T-helper 1 cell treated with Interleukin-12 subunit alpha and Interleukin-12 subunit beta and Interleukin-4 antibody, amounts not matched to agents 30 μg/mL and 1 μg/mL, for 36 hours (primary cell): ENCODE results near the gene PDHB.

Experiments
- H3K27ac Mint-ChIP-seq: one replicate; pipeline ENCODE4 v1.8.0; 2021; ENCODE audit warnings: mild to moderate bottlenecking, mixed read lengths
- H3K27me3 Mint-ChIP-seq: one replicate; pipeline ENCODE4 v1.8.0; 2021; ENCODE audit warnings: low read depth, mixed read lengths
- H3K36me3 Mint-ChIP-seq: one replicate; pipeline ENCODE4 v1.8.0; 2021; ENCODE audit warnings: low read depth, mixed read lengths
- H3K4me1 Mint-ChIP-seq: one replicate; pipeline ENCODE4 v1.8.0; 2021; ENCODE audit warnings: low read depth, mixed read lengths
- H3K4me3 Mint-ChIP-seq: one replicate; pipeline ENCODE4 v1.8.0; 2021; ENCODE audit warnings: mild to moderate bottlenecking, moderate library complexity, mixed read lengths
- H3K9me3 Mint-ChIP-seq: one replicate; pipeline ENCODE4 v1.8.0; 2021; ENCODE audit warnings: mixed read lengths

PDHB gene

GRCh38 chr3:58398669-58399333, 34.8 kb downstream of the PDHB start:
- Mint-ChIP-seq H3K9me3 (no peaks in the 10 kb centered on the region), H3K27ac (no peak overlapping the region)

DNA sequence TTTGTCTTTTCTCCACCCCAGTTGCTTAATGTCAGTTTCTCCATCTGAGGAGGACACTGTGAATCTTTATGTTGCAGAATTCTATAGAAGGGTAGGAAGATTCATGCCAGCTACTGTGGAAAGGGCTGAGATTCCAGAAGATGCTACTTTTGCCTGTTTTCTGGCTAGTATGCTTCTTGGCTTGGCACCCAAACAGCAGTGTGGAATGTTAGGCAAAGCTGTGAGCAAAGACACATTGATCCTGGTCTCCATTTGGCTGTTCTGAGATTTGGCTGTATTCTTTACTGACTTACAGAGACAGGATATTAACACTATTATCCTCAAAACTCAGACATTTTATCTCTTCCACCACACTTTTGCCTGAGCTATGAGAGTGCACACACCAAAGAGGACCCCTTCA, 39.3 kb downstream of the PDHB start:
- Mint-ChIP-seq H3K4me1 (peaks cover 1% of the 10 kb centered on the region), H3K9me3 (no peaks in the 10 kb centered on the region), H3K4me3 (no peak overlapping the region), H3K27me3 (no peaks in the 10 kb centered on the region), H3K27ac (peak overlapping the region; percentile 45), H3K36me3 (peaks cover 40% of the 10 kb centered on the region)

More at GRCh38 chr3:58398669-58399333, 34.8 kb downstream of the PDHB start:
- Mint-ChIP-seq H3K27me3 (no peaks in the 10 kb centered on the region), H3K4me1 (peaks cover 5% of the 10 kb centered on the region), H3K36me3 (peaks cover 35% of the 10 kb centered on the region), H3K4me3 (no peak overlapping the region)

DNA sequence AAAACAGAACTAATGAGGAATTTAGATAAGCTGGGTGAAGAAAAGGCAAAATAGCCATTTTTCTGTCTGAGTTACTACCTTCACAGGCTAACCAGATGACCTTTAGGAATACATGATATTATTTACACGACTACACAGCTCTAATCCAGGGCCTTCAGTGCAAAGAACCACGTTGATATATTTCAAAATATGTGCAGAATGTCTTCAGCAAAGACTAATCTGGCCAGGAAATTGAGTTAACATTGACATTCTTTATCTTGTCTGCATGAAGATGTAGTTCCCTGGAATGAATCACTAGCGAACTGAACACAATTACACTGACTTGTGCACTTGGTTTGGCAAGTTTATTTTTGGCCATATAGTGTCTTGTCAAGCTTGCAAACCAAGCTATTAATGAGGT, 41.5 kb downstream of the PDHB start:
- H3K4me1 Mint-ChIP-seq, result peaks cover 15% of the 10 kb centered on the region
- H3K27me3 Mint-ChIP-seq, result no peaks in the 10 kb centered on the region
- H3K27ac Mint-ChIP-seq, result no peak overlapping the region
- H3K4me3 Mint-ChIP-seq, result no peak overlapping the region
- no peaks in the 10 kb centered on the region for H3K9me3 Mint-ChIP-seq
- peaks cover 41% of the 10 kb centered on the region for H3K36me3 Mint-ChIP-seq

DNA sequence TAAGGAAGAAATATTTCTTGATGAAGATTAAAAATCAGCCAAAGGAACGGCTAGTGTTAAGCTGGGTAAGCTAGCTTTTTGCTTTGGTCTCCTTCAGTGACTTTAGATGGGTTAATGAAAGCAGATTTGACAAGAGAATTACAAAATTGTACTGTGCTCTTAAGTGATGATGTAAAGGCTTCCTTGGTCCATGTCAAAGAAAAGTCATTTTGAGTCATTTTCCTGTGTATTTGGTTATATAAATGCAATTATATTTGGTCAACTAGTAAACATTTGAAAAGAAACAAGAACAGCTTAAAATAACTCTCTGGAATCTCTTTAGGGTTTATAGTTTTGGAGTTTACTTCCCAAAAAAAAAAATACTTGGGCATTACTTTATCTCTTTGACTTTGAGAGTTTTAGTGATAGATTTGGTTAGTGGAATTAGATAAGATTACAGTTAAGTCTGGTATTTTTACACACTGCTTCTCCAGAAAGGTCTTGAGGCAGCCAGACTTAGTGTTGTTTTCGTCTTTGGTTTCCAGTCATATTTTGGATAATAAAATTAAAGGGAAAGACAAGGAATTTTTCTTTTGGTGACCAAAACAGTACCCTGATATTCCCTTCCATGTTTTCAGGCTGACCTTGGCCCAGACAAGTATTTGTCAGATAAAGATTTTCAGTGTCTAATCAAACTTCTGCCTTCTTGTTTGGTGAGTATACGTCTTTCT, 42.3 kb downstream of the PDHB start:
- no peak overlapping the region for H3K27ac Mint-ChIP-seq
- H3K36me3 Mint-ChIP-seq, result peaks cover 38% of the 10 kb centered on the region
- no peak overlapping the region for H3K4me3 Mint-ChIP-seq
- H3K9me3 Mint-ChIP-seq, result no peaks in the 10 kb centered on the region
- H3K27me3 Mint-ChIP-seq, result no peaks in the 10 kb centered on the region
- H3K4me1 Mint-ChIP-seq, result peaks cover 21% of the 10 kb centered on the region

DNA sequence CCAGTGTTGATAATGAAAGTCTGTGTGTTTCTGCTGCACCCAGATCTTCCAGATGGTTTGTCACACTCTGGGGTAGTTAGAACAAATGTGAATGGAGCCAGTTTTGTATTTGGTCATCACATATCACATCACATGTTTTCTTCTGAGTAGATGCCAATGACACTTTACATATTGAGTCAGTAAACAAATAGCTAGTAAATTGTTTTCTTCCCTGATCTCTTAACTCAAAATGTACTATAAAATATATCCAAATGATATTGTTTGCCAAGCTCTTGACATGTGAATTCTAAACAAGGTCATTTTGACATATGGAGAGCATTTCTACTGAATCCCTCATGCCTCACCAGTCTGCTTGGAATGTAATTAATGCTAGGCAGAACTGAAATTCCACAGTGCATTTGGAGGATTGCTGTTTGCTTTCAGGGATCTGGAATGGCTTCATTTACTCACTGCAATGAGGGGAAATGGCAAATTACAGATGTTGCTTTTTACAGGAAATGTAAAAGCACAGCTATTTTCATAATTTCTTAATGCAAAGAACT, 45.0 kb downstream of the PDHB start:
- Mint-ChIP-seq H3K4me1 (peaks cover 29% of the 10 kb centered on the region), H3K36me3 (peaks cover 30% of the 10 kb centered on the region), H3K4me3 (no peak overlapping the region), H3K27ac (peak overlapping the region; percentile 4), H3K27me3 (no peaks in the 10 kb centered on the region), H3K9me3 (no peaks in the 10 kb centered on the region)

- H3K4me1 Mint-ChIP-seq, result peaks cover 29% of the 10 kb centered on the region
- H3K36me3 Mint-ChIP-seq, result peaks cover 34% of the 10 kb centered on the region
- no peaks in the 10 kb centered on the region for H3K27me3 Mint-ChIP-seq
- H3K27ac Mint-ChIP-seq, result peak overlapping the region; percentile 29
- H3K9me3 Mint-ChIP-seq, result no peaks in the 10 kb centered on the region
- no peak overlapping the region for H3K4me3 Mint-ChIP-seq
Measured at GRCh38 chr3:58387650-58388546, 45.7 kb downstream of the PDHB start.

GRCh38 chr3:58386626-58387365, 46.8 kb downstream of the PDHB start:
- Mint-ChIP-seq H3K4me1 (peaks cover 29% of the 10 kb centered on the region), H3K4me3 (peak overlapping the region; percentile 5), H3K9me3 (no peaks in the 10 kb centered on the region), H3K27ac (peak overlapping the region; percentile 75), H3K27me3 (no peaks in the 10 kb centered on the region), H3K36me3 (peaks cover 33% of the 10 kb centered on the region)

- Mint-ChIP-seq H3K27ac (no peak overlapping the region), H3K4me1 (peaks cover 28% of the 10 kb centered on the region), H3K36me3 (peaks cover 28% of the 10 kb centered on the region), H3K4me3 (no peak overlapping the region), H3K9me3 (no peaks in the 10 kb centered on the region), H3K27me3 (no peaks in the 10 kb centered on the region)
Measured at GRCh38 chr3:58384381-58385090, 49.1 kb downstream of the PDHB start.

- no peaks in the 10 kb centered on the region for H3K9me3 Mint-ChIP-seq
- peaks cover 26% of the 10 kb centered on the region for H3K4me1 Mint-ChIP-seq
- no peaks in the 10 kb centered on the region for H3K27me3 Mint-ChIP-seq
- peaks cover 27% of the 10 kb centered on the region for H3K36me3 Mint-ChIP-seq
- H3K27ac Mint-ChIP-seq, result no peak overlapping the region
- no peak overlapping the region for H3K4me3 Mint-ChIP-seq
Measured at GRCh38 chr3:58383904-58384303, 49.7 kb downstream of the PDHB start.

DNA sequence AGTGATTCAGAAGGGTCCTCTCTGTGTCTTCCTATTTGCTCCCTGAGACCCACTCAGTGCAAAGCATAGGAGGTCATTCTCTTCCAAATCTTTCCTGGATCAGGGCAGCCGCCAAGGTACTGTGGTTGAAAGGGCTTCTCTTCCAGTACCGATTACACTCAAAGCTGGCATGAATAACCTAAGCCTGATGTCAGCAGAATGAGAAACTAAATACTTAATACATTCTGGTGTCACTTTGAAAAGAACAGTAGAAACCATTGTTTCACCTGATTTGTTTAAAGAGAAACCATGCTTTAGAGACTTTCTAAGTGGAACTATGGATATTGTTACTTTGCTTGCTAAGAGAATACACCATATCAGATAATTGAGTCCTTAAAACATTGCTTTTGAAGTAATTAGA, 50.2 kb downstream of the PDHB start:
- Mint-ChIP-seq H3K9me3 (no peaks in the 10 kb centered on the region), H3K4me1 (peaks cover 22% of the 10 kb centered on the region), H3K27ac (no peak overlapping the region), H3K27me3 (no peaks in the 10 kb centered on the region), H3K36me3 (peaks cover 24% of the 10 kb centered on the region), H3K4me3 (no peak overlapping the region)

- no peak overlapping the region for H3K4me3 Mint-ChIP-seq
- peaks cover 6% of the 10 kb centered on the region for H3K4me1 Mint-ChIP-seq
- H3K27ac Mint-ChIP-seq, result no peak overlapping the region
- H3K36me3 Mint-ChIP-seq, result peaks cover 18% of the 10 kb centered on the region
- H3K9me3 Mint-ChIP-seq, result no peaks in the 10 kb centered on the region
- no peaks in the 10 kb centered on the region for H3K27me3 Mint-ChIP-seq
Measured at GRCh38 chr3:58379351-58380073, 54.1 kb downstream of the PDHB start.

DNA sequence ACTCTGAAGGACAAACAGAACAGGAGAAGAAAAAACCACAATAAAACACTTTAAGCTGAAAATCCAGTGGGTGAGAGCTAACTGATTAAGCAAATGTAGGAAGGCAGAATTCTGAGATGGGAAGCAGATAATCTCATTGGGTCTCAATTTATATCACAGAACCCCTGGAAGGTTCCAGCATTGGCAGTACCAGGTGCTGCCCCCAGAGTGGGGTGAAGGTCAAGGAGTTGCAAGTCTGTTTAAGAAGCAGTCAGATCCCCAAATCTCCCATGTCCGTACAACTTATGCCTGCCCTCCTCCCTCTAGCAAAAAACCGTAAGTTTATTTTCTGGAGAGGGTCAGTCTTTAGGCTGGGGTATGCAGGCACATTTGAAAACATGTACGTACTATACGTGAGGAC, 55.9 kb downstream of the PDHB start:
- H3K36me3 Mint-ChIP-seq, result peaks cover 10% of the 10 kb centered on the region
- H3K9me3 Mint-ChIP-seq, result no peaks in the 10 kb centered on the region
- no peak overlapping the region for H3K27ac Mint-ChIP-seq

More for the DNA sequence above, 55.9 kb downstream of the PDHB start:
- H3K4me1 Mint-ChIP-seq, result peaks cover 4% of the 10 kb centered on the region
- no peaks in the 10 kb centered on the region for H3K27me3 Mint-ChIP-seq
- H3K4me3 Mint-ChIP-seq, result no peak overlapping the region
